GM13977 (cell line): ENCODE results near the gene TMEM45B.
"Not testable (repeated sequence)": the region's sequence is repeated elsewhere in the genome, so short reads cannot be mapped to it uniquely, and the experiment has no call there.

Source experiments
- DNase-seq: peaks from one replicate; pipeline ENCODE4 v3.0.0; 2012; ENCODE audit warnings: low spot score
- CTCF ChIP-seq: IDR thresholded peaks from 2 replicates; pipeline ENCODE4 v1.5.1; 2012; ENCODE audit warnings: mild to moderate bottlenecking, control low read depth; ENCODE audit not compliant: insufficient read depth; ENCODE audit errors: extremely low read depth, missing control alignments
- in situ Hi-C: fragments of 300-500 bp; cut with MboI; formaldehyde crosslinking; loops from one replicate; pipeline ENCODE4 v1.12.0; 2022; ENCODE audit warnings: low sequenced_read_pairs, low pct_unique_long_range_greater_than_20kb, mixed read lengths, inconsistent platforms; ENCODE audit not compliant: unreplicated experiment

The TMEM45B gene

GRCh38 chr11:129855086-129855485 lies 39.4 kb downstream of the TMEM45B start:
- no peak for DNase-seq
- in situ Hi-C loops, result no loop called here
- no peak for TF ChIP-seq CTCF

GRCh38 chr11:129856036-129856435 lies 40.4 kb downstream of the TMEM45B start:
- TF ChIP-seq CTCF, result no peak
- in situ Hi-C loops, result no loop called here
- no peak for DNase-seq

GRCh38 chr11:129861702-129862522 lies 46.3 kb downstream of the TMEM45B start:
- DNase-seq, result no peak
- in situ Hi-C loops, result no loop called here
- TF ChIP-seq CTCF, result no peak

- in situ Hi-C loops, result no loop called here
- no peak for DNase-seq
These were observed 49.2 kb downstream of the TMEM45B start for GRCh38 chr11:129864811-129865210.

DNA sequence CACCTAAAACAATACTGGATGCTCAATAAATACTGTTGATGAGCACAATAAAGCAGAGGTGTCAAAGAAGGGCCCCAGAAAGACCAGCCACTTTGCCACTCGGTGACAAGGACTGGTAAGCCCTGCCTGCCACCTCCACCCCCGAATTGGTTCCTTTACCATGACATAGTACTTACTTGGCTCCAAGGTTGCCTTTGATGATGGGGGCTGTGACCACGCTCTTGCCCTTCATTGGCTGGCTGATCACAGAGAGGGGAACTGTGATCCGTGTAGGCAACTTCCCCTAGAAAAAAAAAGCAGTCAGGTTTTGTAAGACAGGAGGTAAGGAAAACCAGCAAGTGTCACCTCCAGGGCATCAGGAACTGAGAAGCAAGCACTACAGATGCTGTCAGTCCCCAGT lies 50.1 kb downstream of the TMEM45B start:
- TF ChIP-seq CTCF, result no peak

More at GRCh38 chr11:129864811-129865210, 49.2 kb downstream of the TMEM45B start:
- TF ChIP-seq CTCF, result no peak

DNA sequence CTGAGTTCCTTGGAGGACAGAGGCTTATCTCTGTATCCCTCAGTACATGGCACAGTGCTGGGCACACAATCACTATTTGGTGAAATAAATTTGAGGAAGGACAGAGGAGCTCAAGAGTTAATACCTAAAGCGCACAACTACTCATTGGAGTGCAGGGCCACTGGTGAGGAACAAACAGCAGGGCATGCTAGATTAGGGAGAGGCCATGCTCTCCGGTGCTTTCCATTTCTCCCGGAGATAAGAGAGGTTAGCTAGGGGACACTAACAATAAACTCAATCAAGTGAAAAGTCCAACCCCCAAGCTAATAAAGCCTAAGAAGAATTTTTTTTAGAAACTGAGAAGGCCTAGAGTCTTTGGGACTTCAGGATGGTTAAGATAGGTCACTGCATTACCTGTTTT lies 50.7 kb downstream of the TMEM45B start:
- DNase-seq, result no peak
- no peak for TF ChIP-seq CTCF
- in situ Hi-C loops, result no loop called here

More for the DNA sequence above, 50.1 kb downstream of the TMEM45B start:
- no peak for DNase-seq
- in situ Hi-C loops, result no loop called here

DNA sequence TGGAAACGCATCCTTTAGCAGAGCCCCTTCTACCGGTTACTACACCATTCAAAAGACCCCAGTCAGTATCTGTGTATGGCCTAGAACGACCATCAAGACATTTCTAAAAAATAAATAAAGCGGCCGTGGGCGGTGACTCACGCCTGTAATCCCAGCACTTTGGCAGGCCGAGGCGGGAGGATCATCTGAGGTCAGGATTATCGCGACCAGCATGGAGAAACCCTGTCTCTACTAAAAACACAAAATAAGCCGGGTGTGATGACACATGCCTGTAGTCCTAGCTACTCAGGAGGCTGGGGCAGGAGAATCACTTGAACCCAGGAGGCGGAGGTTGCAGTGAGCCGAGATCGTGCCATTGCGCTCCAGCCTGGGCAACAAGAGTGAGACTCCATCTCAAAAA lies 53.0 kb downstream of the TMEM45B start:
- in situ Hi-C loops, DNase-seq: not testable (repeated sequence)
